GM21786 (cell line): ENCODE results near the gene CDK19.
"Not testable (repeated sequence)": the region's sequence is repeated elsewhere in the genome, so short reads cannot be mapped to it uniquely, and the experiment has no call there.

ENCODE experiments used
- ATAC-seq: cut with Tn5 transposase; IDR thresholded peaks from one replicate; pipeline ENCODE4 v1.9.1; 2021; ENCODE audit not compliant: unreplicated experiment

The CDK19 gene

GRCh38 chr6:110592765-110593164 lies 222.5 kb downstream of the CDK19 start:
- no peak for ATAC-seq

DNA sequence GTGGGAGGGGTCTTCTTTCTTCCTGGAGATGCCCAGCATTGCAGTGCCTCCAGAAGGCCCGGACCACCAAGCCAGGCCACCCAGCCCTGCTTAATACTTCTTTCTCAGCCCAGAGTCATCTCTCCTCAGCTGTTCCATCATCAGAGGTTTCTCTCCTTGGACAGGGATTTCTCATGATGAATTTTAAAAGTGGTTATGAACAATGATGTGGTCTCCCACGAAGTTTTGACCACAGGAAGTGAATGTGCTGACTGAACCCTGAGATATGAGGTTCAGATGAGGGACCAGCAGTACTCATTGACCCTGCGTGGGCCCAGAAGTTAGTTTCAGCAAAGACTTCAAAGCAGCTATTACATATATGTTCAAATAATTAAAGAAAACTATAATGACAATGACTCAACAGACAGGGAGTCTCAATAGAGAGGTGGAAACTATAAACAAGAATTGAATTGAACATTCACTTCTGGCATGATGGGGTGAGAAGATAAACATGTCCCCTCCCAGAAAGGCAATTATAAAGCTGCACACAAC lies 224.4 kb downstream of the CDK19 start:
- no peak for ATAC-seq

- peak; percentile 96 for ATAC-seq
Observed at GRCh38 chr6:110589865-110590513, 225.3 kb downstream of the CDK19 start.

DNA sequence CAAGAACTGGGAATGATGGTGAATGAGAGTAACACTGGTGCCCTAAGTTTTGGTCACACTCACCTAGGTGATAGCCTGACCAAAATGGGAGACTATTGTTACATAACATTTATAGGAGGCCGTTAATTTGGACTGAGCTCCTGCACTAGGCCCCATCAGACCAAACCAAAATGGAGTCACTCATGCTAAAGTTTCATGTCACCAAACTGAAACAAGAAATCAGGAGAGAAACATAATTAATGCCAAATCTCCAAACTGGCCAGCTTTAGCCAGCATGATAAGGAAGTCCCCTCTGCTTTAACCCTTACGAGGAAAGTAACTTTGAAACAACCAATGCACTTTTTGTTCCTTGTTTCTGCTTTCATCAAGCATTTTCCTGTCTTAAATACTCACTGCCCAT lies 227.9 kb downstream of the CDK19 start:
- ATAC-seq = no peak

DNA sequence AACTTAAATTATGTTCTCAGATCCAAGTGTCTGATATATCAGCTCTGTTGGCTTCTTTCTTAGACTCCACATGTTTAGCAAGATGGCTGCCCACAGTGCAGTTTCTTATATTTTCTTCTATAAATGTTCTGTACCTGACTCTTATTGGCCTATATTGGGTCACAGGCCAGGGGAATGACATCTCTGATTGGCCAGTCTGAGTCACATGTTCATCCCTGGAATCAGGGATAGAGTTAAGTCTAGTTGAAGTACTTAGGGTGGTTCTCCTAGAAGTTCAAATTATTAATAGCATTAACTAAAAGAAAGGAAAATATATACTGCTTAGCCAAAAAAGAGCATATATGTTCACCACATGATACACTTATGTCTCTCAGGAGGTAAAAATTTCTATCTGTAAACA lies 233.6 kb downstream of the CDK19 start:
- ATAC-seq = no peak

- ATAC-seq = not testable (repeated sequence)
Observed at GRCh38 chr6:110577596-110578167, 237.6 kb downstream of the CDK19 start.

DNA sequence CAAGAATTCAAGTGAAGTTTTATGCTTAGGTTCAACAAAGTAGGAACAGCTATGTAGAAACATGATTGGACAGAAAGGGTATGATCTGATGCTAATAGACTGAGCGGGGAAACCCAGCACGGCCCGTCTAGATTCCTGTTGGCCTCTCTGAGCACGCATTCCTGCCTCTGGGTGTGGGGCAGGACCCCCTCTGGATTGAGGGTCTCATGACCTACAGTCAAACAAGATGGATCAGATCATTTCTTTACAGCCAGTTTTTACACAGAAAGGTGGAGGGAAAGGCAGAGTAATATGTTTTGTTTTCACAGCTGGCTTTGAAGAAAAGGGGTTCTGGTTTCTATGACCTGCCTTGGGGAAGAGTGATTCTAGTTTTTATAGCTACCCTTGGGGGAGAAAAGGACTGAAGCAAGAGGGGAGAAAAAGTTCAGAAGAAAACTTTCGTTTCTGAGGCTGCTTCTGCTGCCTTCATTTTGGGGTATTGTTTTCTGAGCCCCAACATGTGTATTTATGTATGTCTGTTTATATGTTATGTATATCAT lies 239.3 kb downstream of the CDK19 start:
- ATAC-seq = no peak

DNA sequence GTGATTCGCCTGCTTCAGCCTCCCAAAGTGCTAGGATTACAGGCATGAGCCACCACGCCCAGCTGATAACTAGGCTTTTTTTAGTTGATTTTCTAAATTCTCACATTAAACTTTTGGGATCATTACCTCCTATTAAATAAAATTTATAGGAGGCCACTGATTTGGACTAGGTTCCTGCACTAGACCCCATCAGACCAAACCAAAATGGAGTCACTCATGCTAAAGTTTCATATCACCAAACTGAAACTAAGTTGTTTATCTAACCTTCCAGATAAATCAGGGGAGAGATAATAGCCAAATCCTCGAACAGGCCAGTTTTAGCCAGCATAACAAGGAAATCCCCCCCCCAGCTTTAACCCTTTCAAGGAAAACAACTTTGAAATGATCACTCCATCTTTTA lies 240.5 kb downstream of the CDK19 start:
- ATAC-seq = no peak

- ATAC-seq = no peak
Observed at GRCh38 chr6:110573537-110573936, 241.7 kb downstream of the CDK19 start.

GRCh38 chr6:110573136-110573535 lies 242.1 kb downstream of the CDK19 start:
- ATAC-seq = no peak

DNA sequence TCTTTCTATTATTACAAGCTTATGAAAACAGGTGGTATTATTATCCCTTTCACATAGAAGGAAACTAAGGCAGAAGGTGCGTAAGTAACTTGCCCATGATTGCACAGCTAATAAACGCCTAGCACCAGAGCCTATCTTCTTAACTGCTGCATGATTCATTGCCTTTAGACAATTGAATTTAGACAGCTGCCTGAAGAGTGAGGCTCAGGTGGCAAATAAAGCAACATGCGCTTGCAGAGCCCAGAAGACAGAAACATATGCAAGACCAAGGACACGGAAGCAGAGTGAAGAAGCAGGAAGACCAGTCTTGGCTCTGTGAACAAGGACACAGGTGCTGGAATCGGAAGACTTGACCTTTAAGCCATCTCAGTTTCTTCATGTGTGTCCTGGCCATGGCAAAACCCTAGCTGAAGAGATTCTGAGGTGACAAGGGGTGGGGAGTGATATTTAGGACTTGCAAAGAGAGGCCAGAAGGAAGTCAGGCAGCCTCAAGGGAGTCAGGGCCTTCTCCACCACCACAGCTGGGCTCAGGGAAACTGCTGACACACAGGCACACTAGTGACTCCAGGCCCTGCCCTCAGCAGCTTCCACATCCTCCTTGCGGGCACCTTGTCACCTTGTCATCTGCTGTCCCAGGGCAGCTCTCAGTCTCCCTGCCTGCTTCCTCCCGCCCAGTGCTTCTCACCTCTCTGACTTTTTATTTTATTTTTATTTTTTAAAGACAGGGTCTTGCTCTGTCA lies 247.1 kb downstream of the CDK19 start:
- ATAC-seq = no peak

DNA sequence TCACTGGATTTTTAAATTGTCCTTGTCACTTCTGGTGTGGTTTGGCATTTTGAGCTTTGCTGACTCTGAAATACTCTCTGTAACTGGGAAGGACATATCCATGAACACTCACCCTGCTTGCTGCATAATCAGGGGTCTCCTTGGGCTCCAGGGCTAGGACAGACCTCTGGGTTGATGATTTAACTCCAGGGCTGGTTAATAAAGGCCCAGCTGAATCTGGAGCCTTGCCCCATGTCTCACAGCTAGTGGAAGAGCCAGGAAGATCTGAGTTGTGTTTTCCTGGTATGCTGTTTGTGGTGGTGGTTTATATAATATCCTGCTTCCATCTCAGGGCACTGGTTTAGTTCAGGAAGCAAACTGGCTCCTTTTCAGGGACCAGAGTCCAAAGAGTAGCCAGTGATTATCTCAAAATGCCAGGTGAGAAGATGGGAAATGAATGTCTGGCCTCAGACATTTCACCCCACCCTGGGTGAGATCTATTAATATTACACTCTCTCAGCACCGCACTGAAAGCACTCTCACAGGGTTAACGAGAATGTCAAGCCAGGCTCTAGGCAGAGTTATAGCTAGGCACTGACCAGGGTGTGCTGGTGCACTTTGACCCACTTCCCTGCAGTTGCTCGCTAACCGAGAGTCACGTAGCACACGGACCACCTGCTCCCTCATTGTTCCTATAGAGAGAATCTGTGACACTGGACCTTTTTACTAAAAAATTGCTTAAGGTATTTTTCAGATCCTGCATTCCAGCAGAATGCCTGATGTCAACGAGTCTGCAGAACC lies 248.7 kb downstream of the CDK19 start:
- ATAC-seq = no peak

DNA sequence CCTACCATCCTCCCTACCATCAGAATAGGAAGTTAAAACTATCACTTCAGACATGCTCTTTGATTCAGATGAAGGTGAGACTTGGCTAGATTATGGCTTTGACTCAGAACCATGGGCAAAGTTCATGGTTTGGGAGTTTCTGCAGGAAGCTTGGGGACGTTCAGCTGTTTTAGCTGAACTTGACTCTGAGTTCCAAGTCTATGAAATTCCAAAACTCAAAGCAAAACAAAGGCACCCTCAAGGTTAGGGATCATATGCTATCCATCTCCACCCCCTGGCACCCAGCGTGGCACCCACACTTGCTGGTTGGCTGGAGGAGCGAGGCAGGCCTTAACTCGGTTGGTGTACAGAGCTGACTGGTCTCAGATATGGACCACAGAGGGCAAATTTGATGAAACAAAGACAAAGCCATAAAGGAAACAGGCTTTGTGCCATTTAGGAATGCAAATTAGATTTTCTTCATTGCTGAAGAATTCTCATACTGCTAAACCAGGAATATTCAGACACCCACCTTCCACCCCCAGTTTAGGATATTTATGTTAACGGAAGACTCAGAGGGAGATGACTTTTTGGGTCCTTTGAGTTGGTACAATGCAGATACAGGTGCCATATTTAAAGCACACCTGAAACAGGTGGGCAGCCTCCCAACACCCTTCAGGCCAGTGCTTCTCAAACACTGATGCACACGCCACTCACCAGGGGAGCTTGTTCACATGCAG lies 250.4 kb downstream of the CDK19 start:
- no peak for ATAC-seq

GRCh38 chr6:110563711-110564110 lies 251.6 kb downstream of the CDK19 start:
- ATAC-seq = no peak

DNA sequence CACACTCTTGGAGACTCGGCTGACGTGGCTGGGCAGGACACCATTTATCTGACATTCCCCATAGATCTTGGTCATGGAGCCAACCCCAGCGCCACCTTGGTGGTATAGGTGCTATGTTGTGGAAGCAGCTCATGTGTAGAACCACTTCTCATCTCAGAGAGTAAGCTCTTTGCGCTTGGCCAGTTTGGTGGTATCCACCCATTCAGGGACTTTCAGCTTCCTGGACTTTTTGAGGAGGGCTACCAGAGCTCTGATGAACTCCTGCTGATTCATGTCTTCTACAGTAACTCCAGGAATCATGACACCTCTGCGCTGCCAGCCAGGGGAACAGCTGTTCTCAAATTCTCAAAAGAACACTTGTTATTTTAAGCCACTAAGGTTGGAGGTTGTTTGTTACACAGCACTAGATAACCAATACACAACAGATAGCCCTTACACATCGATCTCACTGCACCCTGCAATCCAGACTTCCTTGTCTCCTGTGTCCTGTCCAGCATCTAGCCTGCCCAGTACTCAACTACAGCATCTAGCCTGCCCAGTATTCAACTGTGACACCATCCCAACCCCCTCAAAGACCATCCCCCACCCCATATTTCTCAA lies 252.9 kb downstream of the CDK19 start:
- ATAC-seq = no peak

- no peak for ATAC-seq
Observed at GRCh38 chr6:110561696-110562095, 253.6 kb downstream of the CDK19 start.

DNA sequence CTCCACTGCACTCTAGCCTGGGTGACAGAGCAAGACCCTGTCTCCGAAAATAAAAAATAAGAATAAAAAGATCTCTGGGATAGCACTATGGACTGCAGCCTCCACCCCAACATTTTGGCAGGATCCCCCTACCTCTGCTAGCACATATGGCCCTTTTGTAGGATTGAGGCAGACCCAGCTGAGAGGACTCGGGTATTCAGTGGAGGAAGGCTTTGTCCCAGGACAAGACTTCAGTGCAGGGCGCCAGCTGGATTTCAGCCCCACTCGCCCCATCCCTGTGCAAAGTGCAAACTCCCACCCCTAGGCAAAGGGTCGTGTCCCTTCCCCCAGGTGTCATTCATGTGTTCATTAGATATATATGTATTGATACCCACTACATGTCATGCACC lies 254.3 kb downstream of the CDK19 start:
- no peak for ATAC-seq

- ATAC-seq = no peak
Observed at GRCh38 chr6:110560239-110561007, 254.8 kb downstream of the CDK19 start.
